Hepatocyte (in vitro differentiated cells): ENCODE data around the gene RAD1. TPM values are rescaled to one million over a fixed set of nuclear protein-coding genes. Genes with fewer than 3 reads are reported as not detected.

Source experiments
- DNase-seq: peaks from one replicate; pipeline ENCODE4 v3.0.0-alpha.2; 2016; ENCODE audit warnings: low spot score
- H2AFZ ChIP-seq: fragments of 200-600 bp; sonication (generic); 2 replicates; pipeline ENCODE4 v1.6.0; 2016; ENCODE audit warnings: antibody characterized with exemption, mild to moderate bottlenecking
- H3K27ac ChIP-seq: fragments of 200-600 bp; sonication (generic); 2 replicates; pipeline ENCODE4 v1.5.1; 2016; ENCODE audit warnings: mild to moderate bottlenecking
- H3K27me3 ChIP-seq: fragments of 200-600 bp; sonication (generic); 2 replicates; pipeline ENCODE4 v1.6.1; 2016
- H3K36me3 ChIP-seq: fragments of 200-600 bp; sonication (generic); replicated peaks from 2 replicates; pipeline ENCODE4 v1.5.1; 2016; ENCODE audit warnings: low read depth; ENCODE audit not compliant: insufficient read depth
- H3K4me1 ChIP-seq: fragments of 200-600 bp; sonication (generic); 2 replicates; pipeline ENCODE4 v1.5.1; 2016; ENCODE audit warnings: mild to moderate bottlenecking, moderate library complexity; ENCODE audit not compliant: insufficient read depth
- H3K4me2 ChIP-seq: fragments of 200-600 bp; sonication (generic); 2 replicates; pipeline ENCODE4 v1.6.0; 2016
- H3K4me3 ChIP-seq: fragments of 200-600 bp; sonication (generic); 2 replicates; pipeline ENCODE4 v1.5.1; 2016; ENCODE audit warnings: mild to moderate bottlenecking
- H3K79me2 ChIP-seq: fragments of 200-600 bp; sonication (generic); 2 replicates; pipeline ENCODE4 v1.6.0; 2017; ENCODE audit warnings: mild to moderate bottlenecking
- H3K9me2 ChIP-seq: fragments of 200-600 bp; sonication (generic); replicated peaks from 2 replicates; pipeline ENCODE4 v1.6.0; 2017; ENCODE audit warnings: mild to moderate bottlenecking; ENCODE audit not compliant: insufficient read depth
- H3K9me3 ChIP-seq: fragments of 200-600 bp; sonication (generic); 2 replicates; pipeline ENCODE4 v1.5.1; 2016; ENCODE audit warnings: low read depth, mild to moderate bottlenecking
- H4K20me1 ChIP-seq: fragments of 200-600 bp; sonication (generic); 2 replicates; pipeline ENCODE4 v1.6.0; 2016; ENCODE audit warnings: mild to moderate bottlenecking; ENCODE audit not compliant: insufficient read depth, poor library complexity, severe bottlenecking
- CTCF ChIP-seq: fragments of 200-600 bp; sonication (generic); IDR thresholded peaks from 2 replicates; pipeline ENCODE4 v1.5.1; 2016; ENCODE audit warnings: antibody characterized with exemption, mild to moderate bottlenecking; ENCODE audit not compliant: poor library complexity
- EZH2 ChIP-seq: fragments of 200-600 bp; sonication (generic); IDR thresholded peaks from 2 replicates; pipeline ENCODE4 v1.6.1; 2016; ENCODE audit warnings: antibody characterized with exemption, mild to moderate bottlenecking, borderline replicate concordance
- EZH2phosphoT487 ChIP-seq: fragments of 200-600 bp; sonication (generic); IDR thresholded peaks from one replicate; pipeline ENCODE4 v1.6.1; 2018; ENCODE audit warnings: antibody characterized with exemption, mild to moderate bottlenecking, low read depth, moderate library complexity; ENCODE audit not compliant: unreplicated experiment, severe bottlenecking
- WGBS: methylation state at CpG from one replicate; pipeline ENCODE4 v1.1.6; 2016; ENCODE audit warnings: low lambda C conversion rate; ENCODE audit errors: missing lambda C conversion rate; 5-methylcytosine and 5-hydroxymethylcytosine counted together
- polyA plus RNA-seq: library from polyadenylated mRNA; unstranded; fragments of >200 nt; fragmentation: Nextera tagmentation; extraction: Ambion mirVana; gene quantifications from 2 replicates; pipeline ENCODE4 v1.2.1, GENCODE V29; 2016
- total RNA-seq: library from RNA; depleted of rRNA; stranded (reverse); fragments of >200 nt; gene quantifications from 2 replicates; pipeline ENCODE4 v1.2.3, GENCODE V29; 2014

The RAD1 gene
- total and polyA plus RNA-seq, 2 experiments from 2014 or later = 25.2 to 33.2 TPM

GRCh38 chr5:34916518-34916917 lies 1.2 kb upstream of the RAD1 start:
- no peak for DNase-seq
- H3K4me1 ChIP-seq = peaks cover 15% of the 10 kb centered on the region
- H3K27ac ChIP-seq = no peak overlapping the region
- peaks cover 86% of the 10 kb centered on the region for H3K79me2 ChIP-seq
- H3K36me3 ChIP-seq = no peaks in the 10 kb centered on the region
- H3K9me3 ChIP-seq = no peaks in the 10 kb centered on the region
- peak overlapping the region; percentile 85 for H3K4me3 ChIP-seq
- H3K27me3 ChIP-seq = no peaks in the 10 kb centered on the region
- WGBS = 10% methylated on average over 6 of the region's 6 CpGs
- no peaks in the 10 kb centered on the region for H4K20me1 ChIP-seq
- H2AFZ ChIP-seq = peak overlapping the region; percentile 10
- peak overlapping the region; percentile 90 for H3K4me2 ChIP-seq
- TF ChIP-seq EZH2phosphoT487 (no peak), EZH2 (no peak), CTCF (no peak)
- H3K9me2 ChIP-seq = no peaks in the 10 kb centered on the region

GRCh38 chr5:34915856-34916192 lies 520 bp upstream of the RAD1 start:
- H3K4me3 ChIP-seq = peak overlapping the region; percentile 85
- peak overlapping the region; percentile 75 for H3K27ac ChIP-seq
- under 1% methylated on average over 20 of the region's 20 CpGs for WGBS
- H3K27me3 ChIP-seq = no peaks in the 10 kb centered on the region
- H3K79me2 ChIP-seq = peaks cover 88% of the 10 kb centered on the region
- H3K9me3 ChIP-seq = no peaks in the 10 kb centered on the region
- peak; percentile 20 for DNase-seq
- TF ChIP-seq EZH2phosphoT487 (no peak), CTCF (no peak), EZH2 (no peak)
- peak overlapping the region; percentile 83 for H2AFZ ChIP-seq
- no peaks in the 10 kb centered on the region for H3K36me3 ChIP-seq
- H3K4me2 ChIP-seq = peak overlapping the region; percentile 90
- H3K9me2 ChIP-seq = no peaks in the 10 kb centered on the region
- peaks cover 15% of the 10 kb centered on the region for H3K4me1 ChIP-seq
- no peaks in the 10 kb centered on the region for H4K20me1 ChIP-seq

DNA sequence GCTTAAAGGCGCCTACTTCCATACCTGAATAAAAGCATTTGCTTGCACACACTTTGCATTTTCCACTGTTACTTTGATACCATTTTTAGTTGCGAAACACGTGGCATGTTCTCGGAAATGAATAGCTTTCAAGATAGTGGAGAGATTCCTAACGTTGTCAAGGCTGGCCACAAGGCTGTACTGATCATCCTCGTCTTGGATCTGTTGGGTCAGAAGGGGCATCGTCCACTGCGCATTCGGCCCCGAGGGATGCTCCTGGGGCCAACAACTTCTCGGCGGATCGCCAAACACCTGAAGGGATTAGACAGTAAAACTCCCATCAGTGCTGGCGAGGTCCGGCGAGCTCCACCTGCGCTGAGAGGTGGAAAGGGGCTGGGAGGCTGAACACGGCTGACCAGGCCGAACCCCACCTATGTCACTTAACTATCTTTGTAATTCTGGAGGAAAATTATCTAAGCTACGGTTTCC lies 599 bp downstream of the RAD1 start:
- Histone ChIP-seq H3K27me3 (no peaks in the 10 kb centered on the region), H4K20me1 (no peaks in the 10 kb centered on the region), H3K4me2 (peak overlapping the region; percentile 89), H3K79me2 (peaks cover 80% of the 10 kb centered on the region), H3K9me3 (no peaks in the 10 kb centered on the region), H3K36me3 (no peaks in the 10 kb centered on the region), H3K9me2 (no peaks in the 10 kb centered on the region), H3K4me3 (peak overlapping the region; percentile 88), H3K27ac (peak overlapping the region; percentile 92), H3K4me1 (peaks cover 15% of the 10 kb centered on the region), H2AFZ (peak overlapping the region; percentile 67)
- 4% methylated on average over 20 of the region's 20 CpGs for WGBS
- peak; percentile 31 for DNase-seq
- TF ChIP-seq EZH2 (no peak), EZH2phosphoT487 (no peak), CTCF (no peak)

DNA sequence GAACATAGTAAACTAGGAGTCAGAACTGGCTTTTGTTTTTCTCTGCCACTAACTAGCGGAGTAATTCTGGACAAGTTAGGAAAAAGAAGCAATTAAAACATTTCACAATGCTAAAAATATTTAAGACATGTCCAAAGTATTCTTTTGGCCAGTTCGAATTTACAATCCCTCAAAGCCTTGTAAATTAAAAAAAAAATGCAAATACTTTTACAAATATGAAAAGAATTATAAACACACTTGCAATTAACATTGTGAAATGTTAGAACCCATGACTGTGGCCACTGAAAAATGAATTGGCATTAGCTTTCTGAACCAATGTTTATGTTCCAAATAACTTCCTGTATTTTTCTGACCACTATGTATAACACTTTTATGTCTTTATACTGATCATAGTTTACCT lies 2.2 kb downstream of the RAD1 start:
- H3K9me3 ChIP-seq = no peaks in the 10 kb centered on the region
- no peaks in the 10 kb centered on the region for H3K27me3 ChIP-seq
- H4K20me1 ChIP-seq = no peaks in the 10 kb centered on the region
- no peak for TF ChIP-seq CTCF
- no peak for TF ChIP-seq EZH2
- TF ChIP-seq EZH2phosphoT487 = no peak
- H3K4me3 ChIP-seq = no peak overlapping the region
- H3K27ac ChIP-seq = no peak overlapping the region
- no peak overlapping the region for H2AFZ ChIP-seq
- no peak for DNase-seq
- H3K9me2 ChIP-seq = no peaks in the 10 kb centered on the region
- WGBS = 77% methylated on average over 2 of the region's 2 CpGs
- no peaks in the 10 kb centered on the region for H3K36me3 ChIP-seq
- H3K4me1 ChIP-seq = peaks cover 15% of the 10 kb centered on the region
- H3K4me2 ChIP-seq = peak overlapping the region; percentile 89
- H3K79me2 ChIP-seq = peaks cover 64% of the 10 kb centered on the region
